Astrocyte (in vitro differentiated cells and primary cell): Measurements from ENCODE around the gene PLEKHG2.

Source experiments
- EZH2 ChIP-seq: IDR thresholded peaks from 2 replicates; pipeline ENCODE4 v1.6.1; 2012; ENCODE audit warnings: mild to moderate bottlenecking, low read length, inconsistent platforms; ENCODE audit not compliant: insufficient read depth
- TF ChIP-seq, protein P1 (sequence below): IDR thresholded peaks from 2 replicates; pipeline ENCODE4 v1.5.1; 2011; ENCODE audit warnings: low read depth, mild to moderate bottlenecking, inconsistent platforms, low read length, moderate library complexity; ENCODE audit not compliant: insufficient read depth

DNA sequence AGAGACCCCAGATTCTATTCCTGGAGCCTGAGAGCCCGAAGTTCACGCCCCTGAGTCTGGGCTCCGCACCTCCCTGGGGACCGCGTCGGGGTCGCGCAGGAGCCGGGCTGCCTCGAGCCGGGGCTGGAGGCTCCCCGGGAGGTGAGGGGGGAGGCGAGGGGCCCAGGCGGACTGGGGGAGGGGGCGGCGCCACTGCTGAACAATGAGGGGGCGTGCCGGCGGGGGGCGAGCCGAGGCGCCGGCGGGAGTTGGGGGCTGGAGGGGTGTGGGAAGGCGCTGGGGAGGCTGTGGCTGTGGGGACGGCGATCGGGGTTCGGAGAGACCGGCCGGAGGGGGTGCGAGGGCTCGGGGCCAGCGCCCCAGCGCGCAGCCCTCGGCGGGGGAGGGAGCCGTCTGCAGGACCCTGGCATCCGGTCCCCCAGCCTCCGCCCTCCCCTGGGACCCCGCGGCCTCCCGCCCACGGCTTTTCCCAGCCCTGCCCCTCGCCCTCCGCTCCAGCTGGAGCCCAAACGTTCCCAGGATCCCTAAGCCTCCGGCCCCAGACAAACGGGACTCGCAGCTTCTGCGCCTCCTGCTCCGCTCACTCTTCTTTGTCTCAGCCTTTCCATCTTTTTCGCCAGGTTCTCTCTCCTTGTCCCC lies 922 bp downstream of the PLEKHG2 start:
- TF ChIP-seq EZH2 = no peak
- TF ChIP-seq, protein P1, sequence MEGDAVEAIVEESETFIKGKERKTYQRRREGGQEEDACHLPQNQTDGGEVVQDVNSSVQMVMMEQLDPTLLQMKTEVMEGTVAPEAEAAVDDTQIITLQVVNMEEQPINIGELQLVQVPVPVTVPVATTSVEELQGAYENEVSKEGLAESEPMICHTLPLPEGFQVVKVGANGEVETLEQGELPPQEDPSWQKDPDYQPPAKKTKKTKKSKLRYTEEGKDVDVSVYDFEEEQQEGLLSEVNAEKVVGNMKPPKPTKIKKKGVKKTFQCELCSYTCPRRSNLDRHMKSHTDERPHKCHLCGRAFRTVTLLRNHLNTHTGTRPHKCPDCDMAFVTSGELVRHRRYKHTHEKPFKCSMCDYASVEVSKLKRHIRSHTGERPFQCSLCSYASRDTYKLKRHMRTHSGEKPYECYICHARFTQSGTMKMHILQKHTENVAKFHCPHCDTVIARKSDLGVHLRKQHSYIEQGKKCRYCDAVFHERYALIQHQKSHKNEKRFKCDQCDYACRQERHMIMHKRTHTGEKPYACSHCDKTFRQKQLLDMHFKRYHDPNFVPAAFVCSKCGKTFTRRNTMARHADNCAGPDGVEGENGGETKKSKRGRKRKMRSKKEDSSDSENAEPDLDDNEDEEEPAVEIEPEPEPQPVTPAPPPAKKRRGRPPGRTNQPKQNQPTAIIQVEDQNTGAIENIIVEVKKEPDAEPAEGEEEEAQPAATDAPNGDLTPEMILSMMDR = no peak
